ENCODE results near the gene C1QTNF6. TPM values are rescaled to one million over a fixed set of nuclear protein-coding genes. Genes with fewer than 3 reads are reported as not detected.

The C1QTNF6 gene
- total and polyA plus RNA-seq, 2 of the 8 experiments (the other 6 are each of a cell fraction or from before 2014, with no cell fraction given) = 3.1 to 6.5 TPM

DNA sequence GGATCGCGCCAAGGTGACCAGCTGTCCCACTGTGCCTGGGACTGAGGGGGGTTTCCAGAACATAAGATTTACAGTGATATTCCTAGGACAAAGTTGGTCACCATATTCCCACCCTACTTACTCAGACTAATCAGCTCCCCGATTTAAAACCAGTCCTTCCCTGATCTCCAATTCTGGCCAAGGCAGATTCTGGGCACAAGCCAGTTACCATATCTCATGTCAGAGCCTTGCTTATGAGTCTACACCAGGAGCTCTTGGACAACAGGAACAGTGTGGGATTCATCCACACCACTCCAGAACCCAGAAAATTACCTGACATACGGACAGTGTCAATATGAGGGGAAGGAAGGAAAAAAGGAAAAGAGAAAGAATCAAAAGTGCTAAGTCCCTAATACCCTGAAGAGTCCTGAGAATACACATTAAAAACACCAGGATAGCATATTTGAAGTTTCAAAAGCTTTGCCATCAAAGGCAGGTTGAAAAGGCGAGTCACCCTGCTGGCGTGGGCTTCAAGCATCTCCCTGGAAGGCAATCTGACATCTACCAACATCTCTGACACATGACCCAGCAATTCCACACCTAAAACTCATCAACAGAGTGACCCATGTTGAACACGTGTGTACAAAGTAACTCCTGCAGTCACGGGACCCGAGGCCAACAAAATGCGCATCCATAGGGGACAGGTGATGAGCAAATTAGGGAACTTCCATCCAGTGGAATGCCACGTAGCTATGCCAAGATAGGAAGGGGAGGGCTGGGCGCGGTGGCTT, 30.3 kb downstream of the C1QTNF6 start:
- H3K9me3 ChIP-seq (ENCODE audit: insufficient read depth in 2 of 2, low read depth in 1 of 2, low read length in 1 of 2) = peaks cover 5% of the 10 kb centered on the region in 2 experiments; a peak in 2 of 4 replicates
- H3K18ac ChIP-seq (ENCODE audit: extremely low read depth, low read length) = no peak overlapping the region
- H4K20me1 ChIP-seq (replicated peaks in 1 of 2; ENCODE audit: control insufficient read depth in 1 of 2, insufficient read depth in 2 of 2, low read length in 2 of 2) = no peaks in the 10 kb centered on the region
- no peak overlapping the region for H3K9ac ChIP-seq (replicated peaks in 1 of 4; ENCODE audit: extremely low read depth in 1 of 4, low read depth in 3 of 4, low read length in 3 of 4)
- H3K14ac ChIP-seq (ENCODE audit: insufficient read length) = no peak overlapping the region
- H3K56ac ChIP-seq (replicated peaks; ENCODE audit: insufficient read length, low read depth, low read length) = no peak overlapping the region
- no peaks in the 10 kb centered on the region for H3K23me2 ChIP-seq (ENCODE audit: low read depth, low read length)
- no peak overlapping the region for H2BK15ac ChIP-seq (ENCODE audit: low read length)
- H3K4me2 ChIP-seq (ENCODE audit: insufficient read depth in 1 of 2, low read depth in 2 of 2, low read length in 2 of 2) = no peak overlapping the region
- no peak overlapping the region for H3K4me3 ChIP-seq (ENCODE audit: extremely low read depth in 1 of 4, insufficient read depth in 2 of 4, low read depth in 3 of 4, low read length in 4 of 4)
- no peak for DNase-seq (ENCODE audit: low read depth in 1 of 2, low spot score in 2 of 2)
- no peak for TF ChIP-seq TCF12 (IDR thresholded peaks at IDR 0.05; ENCODE audit: low read depth, low read length)
- no peak for TF ChIP-seq POLR2AphosphoS5 (IDR thresholded peaks at IDR 0.05; ENCODE audit: low read depth, low read length)
- TF ChIP-seq MAFK (IDR thresholded peaks at IDR 0.05; ENCODE audit: low read depth, low read length) = no peak
- 93% methylated on average over 13 of the region's 13 CpGs; no CpG with 5 or more reads in 1 of the 2 experiments for WGBS, 2 experiments (ENCODE audit: extremely low coverage in 1 of 2, insufficient coverage in 1 of 2, insufficient read length in 1 of 2, insufficient replicate concordance in 2 of 2, low coverage in 1 of 2, low lambda C conversion rate in 2 of 2, missing lambda C conversion rate in 1 of 2)
- no peak overlapping the region for H4K8ac ChIP-seq (ENCODE audit: extremely low read depth, insufficient read depth, low read length)
- H2BK12ac ChIP-seq (ENCODE audit: low read depth, low read length) = no peak overlapping the region
- no peak overlapping the region for H2BK5ac ChIP-seq (ENCODE audit: low read depth, low read length)
- H3K23ac ChIP-seq (ENCODE audit: insufficient read length) = no peak overlapping the region
- no peak overlapping the region for H2BK120ac ChIP-seq (replicated peaks; ENCODE audit: low read depth, low read length)
- H3K79me1 ChIP-seq (ENCODE audit: low read depth, low read length) = no peaks in the 10 kb centered on the region
- H3K27me3 ChIP-seq (replicated peaks in 1 of 4; ENCODE audit: control insufficient read depth in 3 of 4, extremely low read depth in 1 of 4, insufficient read depth in 3 of 4, low read length in 3 of 4) = no peaks in the 10 kb centered on the region; a peak in 1 of 7 replicates
- ChIA-PET CTCF (ENCODE audit: partially characterized antibody) (interaction anchor here (0.5 to 2.0 kb wide), 10 partner anchors 8 to 239 kb away, joined by 3 to 10 read pairs (median 3); no protein-coding TSS in a partner anchor), POLR2A (ENCODE audit: partially characterized antibody) (interaction anchor here (0.8 to 1.3 kb wide), 2 partner anchors 8 to 31 kb away, joined by 3 to 4 read pairs; no protein-coding TSS in a partner anchor)
- H3K79me2 ChIP-seq (ENCODE audit: control insufficient read depth in 1 of 2, insufficient read depth in 2 of 2, low read length in 2 of 2) = no peaks in the 10 kb centered on the region
- FAIRE-seq = no peak
- no peak overlapping the region for H2BK20ac ChIP-seq (ENCODE audit: low read length)
- no peaks in the 10 kb centered on the region for H3K36me3 ChIP-seq (ENCODE audit: control insufficient read depth in 2 of 4, insufficient read depth in 4 of 4, low read length in 3 of 4)
- H3K4ac ChIP-seq (replicated peaks; ENCODE audit: insufficient read length, low read depth, low read length) = no peak overlapping the region
- no peak overlapping the region for H2AK5ac ChIP-seq (ENCODE audit: low read depth, low read length)
- H3K27ac ChIP-seq (ENCODE audit: low read depth, low read length) = no peak overlapping the region
- H4K5ac ChIP-seq (ENCODE audit: insufficient read length, low read depth, low read length) = no peak overlapping the region
- no peak overlapping the region for H4K91ac ChIP-seq (replicated peaks; ENCODE audit: insufficient read length, low read length)
- H2AFZ ChIP-seq (ENCODE audit: low read length) = no peak overlapping the region
- H3K4me1 ChIP-seq (replicated peaks in 1 of 4; ENCODE audit: control insufficient read depth in 3 of 4, insufficient read depth in 4 of 4, low read length in 3 of 4) = peaks cover 0 to 2% (median 0%) of the 10 kb centered on the region in 4 experiments; a peak in 2 of 7 replicates

Data from H1 (cell line).